ENCODE results near the gene HOXB2.
"Not testable (repeated sequence)": the region's sequence is repeated elsewhere in the genome, so short reads cannot be mapped to it uniquely, and the experiment has no call there.

The HOXB2 gene

DNA sequence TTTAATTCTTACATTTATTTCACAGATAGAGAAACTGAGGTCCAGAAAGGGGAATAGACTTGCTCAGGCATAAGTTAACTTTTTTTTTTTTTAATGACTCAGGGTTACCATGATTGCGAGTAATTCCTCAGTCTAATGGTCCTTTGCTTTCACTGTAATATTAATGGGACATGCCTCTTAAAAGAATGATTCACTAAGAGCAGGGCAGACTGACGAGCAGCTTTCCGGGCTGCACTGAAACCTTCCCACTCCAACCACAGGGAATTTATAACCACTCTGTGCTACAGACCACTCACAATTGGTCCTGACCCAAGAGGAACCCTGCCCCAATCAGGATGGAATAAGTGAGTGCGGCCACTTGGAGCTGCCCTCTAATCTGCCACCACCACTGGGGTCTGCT is 5.7 kb downstream of the HOXB2 start:
- peak; percentile 92 for DNase-seq

DNA sequence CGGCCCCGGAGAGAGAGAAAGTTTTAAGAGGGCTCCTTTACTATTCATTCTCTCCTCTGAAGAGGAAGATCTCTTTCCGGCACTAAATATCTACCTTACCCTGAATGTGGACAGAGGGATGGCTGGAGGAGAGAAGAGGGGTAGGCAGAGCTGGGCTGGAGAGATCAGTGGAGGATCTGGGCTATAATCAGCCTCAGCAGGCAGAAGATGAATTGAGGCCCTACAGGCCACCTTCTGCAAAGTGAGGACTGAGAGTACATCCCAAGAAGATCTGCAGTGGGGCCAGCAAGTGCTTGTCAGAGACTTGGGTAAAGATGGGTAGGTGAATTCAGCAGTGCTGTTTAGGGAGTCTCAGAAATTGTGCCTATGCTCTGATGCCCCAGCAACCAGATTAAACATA is 7.6 kb downstream of the HOXB2 start:
- DNase-seq = no peak

DNA sequence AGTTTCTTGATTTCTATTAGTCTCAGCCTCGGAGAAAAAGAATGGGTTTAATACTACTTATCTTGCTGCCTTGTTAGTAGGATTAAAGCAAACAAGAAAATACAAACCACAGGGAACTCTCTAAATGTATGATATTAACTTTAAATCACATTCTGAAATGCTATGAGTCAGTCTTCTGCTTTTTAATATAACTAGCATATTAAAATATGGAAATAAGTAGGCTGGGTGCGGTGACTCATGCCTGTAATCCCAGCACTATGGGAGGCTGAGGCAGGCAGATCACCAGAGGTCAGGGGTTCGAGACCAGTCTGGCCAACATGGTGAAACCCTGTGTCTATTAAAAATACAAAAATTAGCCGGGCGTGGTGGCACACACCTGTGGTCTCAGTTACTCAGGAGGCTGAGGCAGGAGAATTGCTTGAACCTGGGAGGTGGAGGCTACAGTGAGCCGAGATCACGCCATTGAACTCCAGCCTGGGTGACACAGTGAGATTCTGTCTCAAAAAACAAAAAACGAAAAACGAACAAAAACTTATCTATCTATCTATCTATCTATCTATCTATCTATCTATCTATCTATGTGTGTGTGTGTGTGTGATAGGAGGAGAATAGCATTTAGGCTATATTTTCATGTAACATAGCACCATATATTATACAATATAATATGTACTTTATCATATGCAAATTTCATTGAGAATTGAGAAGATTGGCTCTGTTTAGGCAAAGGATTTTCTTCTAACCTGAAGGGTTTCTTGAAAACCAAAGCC is 8.9 kb downstream of the HOXB2 start:
- DNase-seq = not testable (repeated sequence)

DNA sequence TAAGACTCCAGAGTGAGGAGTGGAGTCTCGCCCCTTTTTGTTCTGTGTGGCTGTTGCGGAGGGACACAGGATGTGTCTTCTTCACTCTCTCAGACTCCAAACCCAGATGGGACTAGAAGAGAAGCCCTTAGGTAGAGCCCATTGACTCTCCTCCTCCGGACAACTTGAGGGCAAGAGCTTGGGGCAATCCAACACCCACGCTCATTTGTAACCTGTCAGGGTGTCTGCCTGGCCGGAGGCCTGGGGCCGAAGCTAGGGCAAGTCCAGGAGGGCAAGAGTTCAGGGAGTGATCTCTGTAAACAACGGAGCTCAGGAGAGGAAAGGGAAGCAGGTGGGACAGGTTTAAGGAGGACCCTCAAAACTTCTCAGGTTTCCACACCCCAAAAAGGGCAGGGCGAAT is 12.6 kb downstream of the HOXB2 start:
- DNase-seq = no peak

DNA sequence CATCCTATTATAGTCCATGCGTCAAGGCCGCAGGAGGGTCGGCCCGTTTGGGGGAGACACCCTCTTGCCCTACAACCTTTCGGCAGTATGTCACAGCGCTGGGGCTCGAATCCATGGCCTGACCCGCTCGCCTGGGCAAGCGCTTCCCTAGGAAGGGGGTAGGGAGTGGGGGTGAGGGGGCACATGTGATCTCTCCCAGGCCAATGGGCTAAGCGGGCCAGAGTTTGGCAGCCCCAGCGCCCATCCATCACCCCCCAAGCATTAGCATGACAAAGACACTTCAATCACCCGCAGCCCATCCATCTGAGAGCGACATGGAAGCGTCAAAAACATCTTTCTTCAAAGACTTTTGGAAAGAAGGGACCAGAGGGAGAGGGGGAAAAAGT is 14.0 kb downstream of the HOXB2 start, which contains the start of gene HOXB1:
TSS of gene HOXB1 (minus strand) at position 125 of the 386 bp plus-strand sequence. CDS start at position 18, 107 bp downstream.
- no peak for DNase-seq

DNA sequence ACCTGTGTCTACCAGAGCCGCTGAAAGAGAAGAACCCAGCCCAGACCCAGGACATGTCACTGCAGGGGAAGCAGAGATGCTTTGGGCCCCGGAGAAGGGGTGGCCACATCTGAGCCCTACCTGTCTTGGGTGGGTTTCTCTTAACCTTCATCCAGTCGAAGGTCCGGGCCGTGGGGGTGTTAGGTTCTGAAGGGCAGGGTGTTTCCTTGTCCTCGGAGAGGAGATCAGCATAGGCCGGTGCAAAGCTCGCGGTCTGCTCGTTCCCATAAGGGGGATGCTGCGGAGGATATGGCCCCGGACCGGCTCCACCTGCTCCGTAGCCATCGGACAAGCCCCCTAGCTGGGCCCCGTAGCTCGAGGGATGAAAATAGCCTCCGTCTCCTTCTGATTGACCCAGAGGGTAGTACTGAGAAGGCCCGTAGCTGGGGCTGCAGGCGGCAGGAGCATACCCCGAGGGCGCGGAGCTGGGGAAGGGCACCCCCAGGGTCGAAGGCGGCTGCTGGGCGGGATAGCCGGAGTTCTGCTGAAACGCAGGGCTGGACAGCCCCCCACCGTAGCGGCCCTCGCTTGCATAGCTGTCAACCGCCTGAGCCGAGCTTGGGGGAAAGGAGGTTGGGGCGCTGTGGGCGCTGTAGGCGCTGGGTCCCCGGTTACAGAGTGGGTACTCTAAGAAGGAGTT is 14.6 kb downstream of the HOXB2 start:
- DNase-seq = no peak

DNA sequence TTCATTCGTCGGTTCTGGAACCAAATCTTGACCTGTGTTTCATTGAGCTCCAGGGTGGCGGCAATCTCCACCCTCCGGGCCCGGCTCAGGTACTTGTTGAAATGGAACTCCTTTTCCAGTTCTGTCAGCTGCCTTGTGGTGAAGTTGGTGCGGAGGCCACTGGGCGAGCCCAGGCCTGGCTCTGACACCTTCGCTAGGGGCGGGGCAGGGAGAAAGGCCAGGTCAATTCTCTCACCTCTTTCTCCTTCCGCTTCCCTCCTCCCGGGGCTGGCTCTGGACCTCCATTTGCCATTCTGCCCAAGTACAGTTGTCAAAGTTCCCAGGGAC is 15.3 kb downstream of the HOXB2 start:
- no peak for DNase-seq

DNA sequence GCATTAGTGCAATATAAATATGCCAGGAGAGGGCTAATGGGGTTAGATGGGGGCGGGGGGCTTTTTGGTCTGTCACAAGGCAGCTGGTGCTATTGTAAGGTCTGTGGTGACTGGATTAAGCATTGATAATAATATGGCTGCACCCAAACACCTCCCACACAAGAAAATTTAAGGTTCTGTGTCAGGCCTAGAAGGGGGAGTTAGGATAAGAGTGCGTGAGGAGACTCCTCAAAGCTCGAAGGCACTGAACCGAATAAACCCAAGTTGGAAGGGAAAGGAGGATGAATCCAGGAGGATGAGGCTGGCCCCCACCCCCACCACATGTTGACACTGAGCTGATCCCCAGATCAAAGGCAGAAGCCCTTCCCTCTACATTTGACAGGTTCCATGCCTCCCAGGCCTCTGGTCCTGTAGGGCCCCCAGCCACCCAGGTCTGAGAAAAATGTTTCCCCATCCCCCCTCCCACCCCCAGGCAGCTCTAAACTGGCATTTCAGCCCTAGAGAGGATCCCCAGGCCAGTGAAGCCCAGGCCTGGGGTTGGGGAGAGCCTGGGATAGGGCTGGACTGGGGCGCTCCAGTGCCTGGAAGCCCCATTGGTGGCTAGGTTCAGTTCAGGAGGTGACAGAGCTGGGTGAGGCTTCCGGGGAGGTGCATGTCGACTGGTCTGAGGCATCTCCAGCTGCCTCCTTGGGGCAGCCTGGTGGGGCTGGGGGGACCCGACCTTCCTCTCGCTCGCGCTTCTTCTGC is 15.8 kb downstream of the HOXB2 start:
- DNase-seq = peak; percentile 20

DNA sequence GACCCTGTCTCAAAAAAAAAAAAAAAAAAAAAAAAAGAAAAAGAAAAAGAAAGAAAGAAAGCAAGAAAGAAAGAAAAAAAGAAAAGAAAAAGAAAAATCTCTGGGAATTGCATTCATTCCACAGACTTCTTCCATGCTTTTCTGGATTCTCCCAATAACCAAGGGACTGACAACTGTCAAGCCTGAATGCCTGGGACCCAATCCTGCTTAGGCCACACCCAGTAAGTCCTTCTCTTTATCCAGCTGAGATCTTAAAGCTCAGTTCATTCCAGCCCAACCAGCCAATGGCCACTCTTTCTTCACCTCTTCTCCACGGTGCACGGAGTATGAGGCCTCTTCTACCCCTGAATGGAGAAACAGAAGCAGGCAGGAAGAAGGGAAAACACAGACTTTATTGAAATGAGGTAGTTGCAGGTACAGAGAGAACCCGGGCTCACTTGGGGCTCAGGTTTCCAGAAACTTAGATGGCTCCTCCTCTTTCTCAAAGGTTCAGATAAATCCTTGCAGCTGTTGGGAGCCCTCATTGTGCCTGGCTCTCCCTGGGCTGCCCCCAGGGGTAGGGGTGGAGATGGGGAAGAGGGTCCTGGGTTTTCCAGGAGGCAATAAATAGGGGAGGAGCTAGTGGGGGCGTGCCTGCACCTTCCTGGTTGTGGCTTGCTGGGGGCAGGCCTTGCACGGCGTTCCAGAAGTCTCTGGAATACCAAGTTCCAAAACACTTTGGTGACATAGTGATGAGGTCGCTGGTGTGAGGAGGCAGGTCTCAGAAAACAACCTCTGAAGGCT is 16.6 kb downstream of the HOXB2 start:
- DNase-seq = no peak

DNA sequence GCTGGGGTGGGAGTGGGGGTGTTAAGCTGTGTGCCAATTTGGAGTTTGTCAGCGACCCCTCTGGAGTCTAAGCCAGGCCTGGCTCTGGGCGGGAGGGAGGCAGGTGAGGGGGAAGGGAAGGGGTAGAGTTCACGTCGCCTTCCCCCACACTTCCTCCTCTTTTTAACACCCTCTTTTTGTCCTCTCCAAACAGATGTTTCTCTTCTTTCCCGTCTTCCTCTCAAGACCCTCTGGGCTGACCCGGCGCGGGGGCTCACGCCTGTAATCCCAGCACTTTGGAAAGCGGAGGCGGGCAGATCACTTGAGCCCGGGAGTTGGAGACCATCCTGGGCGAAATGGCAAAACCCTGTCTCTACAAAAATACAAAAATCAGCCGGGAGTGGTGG is 17.4 kb downstream of the HOXB2 start:
- no peak for DNase-seq

DNA sequence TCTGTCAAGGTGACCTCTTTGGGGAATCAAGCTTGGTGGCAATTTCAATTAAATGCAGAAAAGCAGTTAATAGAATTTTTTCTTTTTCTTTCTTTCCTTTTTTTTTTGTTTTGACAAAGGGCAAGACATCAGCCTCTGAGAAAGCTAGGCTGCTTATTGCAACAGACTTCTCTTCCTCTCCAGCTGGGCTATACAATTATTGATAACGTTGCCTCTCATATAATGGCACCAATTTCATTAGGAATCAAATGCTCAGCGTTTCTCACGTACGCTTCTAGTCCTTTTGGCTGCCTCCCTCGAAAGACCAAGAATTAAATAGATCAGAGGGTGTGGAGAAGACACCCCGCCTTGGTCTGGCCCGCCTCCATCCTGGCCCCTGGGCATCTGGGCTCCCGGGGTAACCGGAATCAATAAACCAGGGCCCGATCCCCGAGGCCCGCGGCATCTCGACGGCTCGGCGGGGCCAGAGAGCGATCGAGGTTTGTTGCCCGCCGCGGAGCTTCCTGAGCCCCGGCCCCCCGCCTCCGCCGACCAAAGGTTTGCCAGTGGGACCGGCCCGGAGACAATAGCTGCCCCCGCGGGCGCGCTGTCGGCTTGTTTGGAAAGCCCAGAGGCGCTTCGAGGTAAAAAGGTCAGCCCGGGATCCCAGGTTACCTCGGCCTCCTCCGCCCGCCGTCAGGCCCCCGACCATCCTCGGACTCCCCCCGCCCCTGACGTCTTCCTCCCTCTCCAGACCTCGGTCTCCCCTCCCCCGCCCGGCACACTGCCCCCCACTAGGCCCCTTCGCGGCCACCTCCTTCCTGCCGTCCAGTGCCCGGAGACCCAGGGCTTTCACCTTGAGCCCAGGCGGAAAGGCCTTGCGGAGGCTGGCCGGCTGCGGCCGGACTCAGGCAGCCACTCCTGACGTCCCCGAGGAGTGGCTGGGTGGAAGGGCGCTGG is 18.0 kb downstream of the HOXB2 start:
- no peak for DNase-seq

DNA sequence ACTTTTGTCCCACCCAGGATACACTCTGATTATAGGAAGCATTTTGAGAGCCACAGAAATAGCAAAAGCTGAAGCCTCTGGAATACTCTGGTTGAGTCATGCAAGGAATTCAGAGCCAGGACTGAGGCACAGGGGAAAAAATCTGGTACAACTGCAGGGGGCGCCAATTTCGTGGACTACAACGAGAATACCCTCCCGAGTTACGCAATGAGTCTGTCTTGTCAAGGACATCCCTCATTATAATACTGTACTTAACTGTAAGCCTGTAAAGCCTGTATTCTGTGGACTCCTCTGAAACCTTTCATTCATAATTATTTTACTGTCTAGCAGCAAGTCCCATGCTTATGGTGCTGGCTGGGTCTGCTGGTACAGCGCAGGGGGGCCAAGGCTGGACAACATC is 21.9 kb downstream of the HOXB2 start:
- DNase-seq = no peak

DNA sequence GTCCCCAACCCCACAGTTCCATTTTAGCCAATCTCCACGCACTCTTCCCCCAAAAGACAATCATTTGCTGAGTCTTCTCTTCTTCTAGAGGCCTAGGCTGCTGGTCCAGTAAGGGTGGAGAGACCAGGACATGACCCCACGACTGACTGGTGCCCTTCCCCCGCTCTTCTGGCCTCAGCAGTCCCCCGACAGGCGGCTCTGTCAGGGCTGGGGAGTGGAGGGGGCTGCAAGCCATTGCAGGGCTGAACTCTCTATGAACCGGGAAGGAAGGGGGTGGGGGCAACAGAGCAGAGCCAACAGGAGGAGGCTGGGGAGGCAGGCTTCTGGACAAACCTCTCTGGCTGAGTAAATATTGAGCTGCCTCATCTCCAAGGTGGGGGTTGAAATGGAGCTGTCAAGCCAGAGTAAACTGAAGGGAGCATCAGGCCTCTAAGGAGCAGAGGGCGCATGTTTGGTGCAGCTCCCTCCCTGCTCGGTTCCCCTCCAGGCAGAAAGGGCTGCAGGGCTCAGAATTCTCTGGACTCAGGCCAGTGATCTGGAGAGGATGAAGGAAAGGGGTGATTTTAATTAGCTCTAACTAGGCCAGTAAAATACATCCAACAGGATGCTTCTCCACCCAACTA is 22.8 kb downstream of the HOXB2 start:
- peak; percentile 68 for DNase-seq

DNA sequence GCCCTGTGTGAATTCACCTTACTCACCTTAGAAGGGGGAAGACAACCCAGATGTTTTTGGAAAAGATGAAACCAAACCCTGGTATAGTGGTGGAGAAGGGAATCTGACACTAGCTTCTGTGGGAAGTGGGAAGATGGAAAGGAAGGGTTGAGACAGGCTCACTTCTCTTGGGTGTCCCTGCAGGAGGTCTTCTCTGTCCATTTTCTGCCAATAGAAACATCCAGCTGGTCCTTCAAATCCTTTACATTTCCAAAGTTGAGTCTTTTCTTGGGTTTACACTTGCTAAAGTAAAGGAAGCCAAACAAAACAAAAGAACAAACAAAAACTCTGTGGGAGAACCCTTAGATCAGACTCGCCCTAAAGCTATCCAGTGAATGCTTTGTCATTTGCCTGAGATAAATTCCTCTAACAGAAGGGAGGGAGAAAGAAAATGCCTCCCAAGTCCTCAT is 24.3 kb downstream of the HOXB2 start:
- DNase-seq = peak; percentile 39

DNA sequence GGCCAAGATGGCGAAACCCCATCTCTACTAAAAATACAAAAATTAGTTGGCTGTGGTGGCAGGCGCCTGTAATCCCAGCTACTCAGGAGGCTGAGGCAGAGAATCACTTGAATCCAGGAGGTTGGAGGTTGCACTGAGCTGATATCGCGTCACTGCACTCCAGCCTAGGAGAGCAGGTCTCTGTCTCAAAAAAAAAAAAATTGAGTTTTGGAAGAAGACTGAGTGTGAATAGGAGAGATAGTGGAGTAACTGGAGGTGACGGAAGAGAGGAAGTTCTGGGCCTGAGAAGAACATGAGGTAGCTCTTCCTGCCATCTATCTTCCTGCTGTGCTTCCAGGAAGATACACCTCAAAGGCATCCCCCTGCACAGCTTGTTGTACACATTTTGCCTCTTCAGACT is 25.5 kb downstream of the HOXB2 start:
- DNase-seq = no peak

DNA sequence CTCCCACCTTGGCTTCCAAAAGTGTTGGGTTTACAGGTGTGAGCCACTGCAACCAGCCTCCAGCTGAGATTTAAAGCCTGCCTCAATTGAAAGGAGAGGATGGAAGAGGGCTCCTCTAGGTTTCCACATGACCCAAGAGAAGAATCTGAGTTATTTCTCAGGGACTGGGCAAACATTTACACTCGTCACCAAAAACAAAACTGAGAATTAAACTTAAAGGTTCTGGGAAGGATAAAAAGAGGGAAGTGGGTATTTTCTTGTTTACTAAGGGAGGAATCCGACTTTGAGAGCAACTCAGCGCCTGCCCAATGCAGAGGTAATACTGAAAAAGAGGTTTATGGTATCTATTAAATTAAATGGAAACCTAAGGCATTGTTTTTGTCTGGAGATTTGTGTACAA is 27.4 kb downstream of the HOXB2 start:
- no peak for DNase-seq

DNA sequence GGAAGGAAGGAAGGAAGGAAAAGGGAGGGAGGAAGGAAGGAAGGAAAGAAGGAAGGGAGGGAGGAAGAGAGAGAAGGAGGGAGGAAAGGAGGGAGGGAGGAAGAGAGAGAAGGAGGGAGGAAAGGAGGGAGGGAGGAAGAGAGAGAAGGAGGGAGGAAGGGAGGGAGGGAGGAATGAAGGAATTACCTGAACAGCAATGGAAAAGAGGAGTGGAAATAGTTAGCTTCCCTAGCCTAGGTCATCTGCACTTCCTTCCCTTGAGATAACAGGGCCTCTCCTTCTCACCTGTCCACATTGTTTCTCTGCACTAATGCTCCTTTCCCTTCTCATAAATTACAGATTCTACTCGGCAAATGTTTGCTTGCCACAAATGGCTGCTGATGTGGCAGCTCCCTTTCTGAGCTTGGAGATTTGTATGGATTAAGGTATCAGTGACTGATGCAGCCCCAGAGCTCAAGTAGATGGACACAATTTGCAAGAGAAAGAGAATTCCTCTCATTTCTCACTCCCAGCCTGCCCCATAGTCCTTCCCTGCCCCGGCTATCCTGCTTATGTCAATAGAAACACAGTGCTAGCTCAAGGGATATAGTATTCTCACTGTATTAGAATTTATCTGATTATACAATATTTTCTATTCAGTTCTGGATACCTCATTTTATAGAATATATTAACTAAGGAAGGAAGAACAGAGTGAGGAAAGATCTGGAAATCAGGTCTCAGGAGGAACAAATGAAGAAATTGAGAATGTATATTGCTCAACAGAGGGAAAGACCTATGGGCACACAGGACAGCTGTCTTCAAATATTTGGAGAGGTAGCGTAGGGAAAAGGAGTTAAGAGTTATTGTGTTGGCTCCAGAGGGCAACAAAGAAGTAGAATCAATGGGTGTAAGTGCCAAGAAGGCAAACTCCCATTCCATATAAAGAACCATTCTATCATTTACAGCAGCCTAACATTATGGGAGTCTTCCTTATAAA is 28.7 kb downstream of the HOXB2 start:
- no peak for DNase-seq

DNA sequence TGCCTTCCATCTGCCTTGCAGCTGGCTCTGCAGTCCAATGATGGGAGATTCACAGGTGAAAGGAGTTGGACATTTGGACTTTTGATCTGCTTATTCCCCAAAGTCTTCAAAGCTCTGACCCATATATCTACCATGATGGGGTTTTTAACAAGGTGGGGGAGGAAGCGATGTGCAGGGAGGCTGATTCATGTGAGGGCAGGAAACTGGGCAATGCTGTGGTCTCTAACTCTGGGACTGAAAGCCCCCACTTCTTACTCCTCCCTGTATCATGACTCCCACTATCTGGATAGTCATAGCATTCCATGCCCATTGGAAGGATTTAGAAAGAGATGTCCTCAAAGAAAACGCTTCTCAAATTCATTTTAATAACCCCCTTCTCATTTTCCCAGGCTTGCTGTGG is 30.4 kb downstream of the HOXB2 start:
- no peak for DNase-seq

DNA sequence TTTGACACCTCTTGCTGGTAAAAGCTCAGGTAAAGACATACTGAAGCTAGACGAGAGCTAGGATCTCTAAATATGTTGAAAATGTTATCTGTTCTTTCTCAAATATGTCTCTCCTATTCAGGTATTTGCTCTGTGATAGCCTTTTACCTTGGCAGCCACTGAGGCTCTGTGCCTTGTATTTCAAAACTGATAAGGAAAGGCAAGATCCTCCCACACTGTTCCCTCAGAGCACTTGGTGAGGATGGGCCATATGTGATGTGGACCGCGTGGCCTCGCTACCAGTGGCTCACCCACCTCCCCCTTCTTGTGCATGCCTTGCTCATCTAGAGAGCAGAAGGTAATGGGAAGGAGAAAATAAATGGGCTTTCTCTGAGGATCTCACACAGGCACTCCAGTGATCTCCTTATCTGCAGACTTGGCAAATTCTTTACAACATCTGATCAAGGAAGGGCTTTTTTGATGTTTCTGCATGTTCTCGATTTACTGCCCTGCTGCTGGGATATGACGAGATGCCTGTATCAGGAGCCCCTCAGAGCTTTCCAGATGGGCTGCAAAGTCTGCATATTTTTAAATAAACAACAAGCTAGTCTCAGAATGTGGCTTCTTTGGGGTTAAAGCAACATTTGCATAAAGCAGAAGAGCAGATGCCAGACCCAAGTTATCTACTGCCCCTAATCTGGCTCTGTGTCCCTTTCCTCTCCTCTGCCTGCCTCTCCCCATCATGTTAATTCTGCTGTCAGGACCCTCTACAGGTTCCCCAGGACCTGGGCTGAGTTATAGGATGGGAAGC is 31.0 kb downstream of the HOXB2 start:
- DNase-seq = no peak
